SK-N-SH treated with all-trans-retinoic acid at 6 μM for 48 hours (cell line): ENCODE data around the gene RPL41.

Experiments
- ATAC-seq: fragments of 200-7000 bp; cut with Tn5 transposase; 3 replicates; pipeline ENCODE4 v1.9.1; 2020; ENCODE audit warnings: mild to moderate bottlenecking, moderate library complexity
- BACH2 ChIP-seq: fragments of 250-450 bp; sonication (Bioruptor Pico); IDR thresholded peaks from 2 replicates; pipeline ENCODE4 v1.9.0; 2021; ENCODE audit warnings: mild to moderate bottlenecking, borderline replicate concordance
- GLIS3 ChIP-seq: fragments of 250-450 bp; sonication (Bioruptor Pico); IDR thresholded peaks from 2 replicates; pipeline ENCODE4 v1.5.0; 2020; ENCODE audit warnings: mild to moderate bottlenecking, moderate library complexity
- OSR1 ChIP-seq: fragments of 250-450 bp; sonication (Bioruptor Pico); IDR thresholded peaks from 2 replicates; pipeline ENCODE4 v1.8.0; 2022; ENCODE audit warnings: moderate library complexity, mild to moderate bottlenecking, inconsistent platforms
- PATZ1 ChIP-seq: fragments of 250-450 bp; sonication (Bioruptor Pico); IDR thresholded peaks from 2 replicates; pipeline ENCODE4 v1.8.0; 2020; ENCODE audit warnings: mild to moderate bottlenecking, moderate library complexity, borderline replicate concordance
- RARB ChIP-seq: fragments of 250-450 bp; sonication (Bioruptor Pico); IDR thresholded peaks from 2 replicates; pipeline ENCODE4 v1.8.0; 2021; ENCODE audit warnings: mild to moderate bottlenecking, moderate library complexity
- SNAI2 ChIP-seq: fragments of 250-450 bp; sonication (Bioruptor Pico); IDR thresholded peaks from 2 replicates; pipeline ENCODE4 v1.5.0; 2020; ENCODE audit warnings: mild to moderate bottlenecking, moderate library complexity
- TCF4 ChIP-seq: fragments of 250-450 bp; sonication (Bioruptor Pico); IDR thresholded peaks from 2 replicates; pipeline ENCODE4 v1.8.0; 2021; ENCODE audit warnings: mild to moderate bottlenecking, moderate library complexity, borderline replicate concordance
- TSHZ2 ChIP-seq: fragments of 250-450 bp; sonication (Bioruptor Pico); IDR thresholded peaks from 2 replicates; pipeline ENCODE4 v1.5.0; 2020; ENCODE audit warnings: mild to moderate bottlenecking, moderate library complexity
- ZC3H10 ChIP-seq: fragments of 250-450 bp; sonication (Bioruptor Pico); IDR thresholded peaks from 2 replicates; pipeline ENCODE4 v1.5.1; 2021; ENCODE audit warnings: mild to moderate bottlenecking, moderate library complexity
- ZNF565 ChIP-seq: fragments of 450-650 bp; formaldehyde crosslinking; conservative IDR thresholded peaks from 2 replicates; pipeline ENCODE4 v1.5.0; 2020; ENCODE audit warnings: low read depth, mild to moderate bottlenecking, moderate library complexity
- ZNF70 ChIP-seq: fragments of 450-650 bp; formaldehyde crosslinking; IDR thresholded peaks from 2 replicates; pipeline ENCODE4 v1.5.0; 2020; ENCODE audit warnings: mild to moderate bottlenecking, moderate library complexity
- ZNF8 ChIP-seq: fragments of 450-650 bp; formaldehyde crosslinking; IDR thresholded peaks from 2 replicates; pipeline ENCODE4 v1.5.0; 2020; ENCODE audit warnings: mild to moderate bottlenecking, moderate library complexity
- TF ChIP-seq, protein P1 (sequence below): fragments of 250-450 bp; sonication (Bioruptor Pico); IDR thresholded peaks from 2 replicates; pipeline ENCODE4 v1.5.1; 2021; ENCODE audit warnings: mild to moderate bottlenecking, moderate library complexity

Gene RPL41

DNA sequence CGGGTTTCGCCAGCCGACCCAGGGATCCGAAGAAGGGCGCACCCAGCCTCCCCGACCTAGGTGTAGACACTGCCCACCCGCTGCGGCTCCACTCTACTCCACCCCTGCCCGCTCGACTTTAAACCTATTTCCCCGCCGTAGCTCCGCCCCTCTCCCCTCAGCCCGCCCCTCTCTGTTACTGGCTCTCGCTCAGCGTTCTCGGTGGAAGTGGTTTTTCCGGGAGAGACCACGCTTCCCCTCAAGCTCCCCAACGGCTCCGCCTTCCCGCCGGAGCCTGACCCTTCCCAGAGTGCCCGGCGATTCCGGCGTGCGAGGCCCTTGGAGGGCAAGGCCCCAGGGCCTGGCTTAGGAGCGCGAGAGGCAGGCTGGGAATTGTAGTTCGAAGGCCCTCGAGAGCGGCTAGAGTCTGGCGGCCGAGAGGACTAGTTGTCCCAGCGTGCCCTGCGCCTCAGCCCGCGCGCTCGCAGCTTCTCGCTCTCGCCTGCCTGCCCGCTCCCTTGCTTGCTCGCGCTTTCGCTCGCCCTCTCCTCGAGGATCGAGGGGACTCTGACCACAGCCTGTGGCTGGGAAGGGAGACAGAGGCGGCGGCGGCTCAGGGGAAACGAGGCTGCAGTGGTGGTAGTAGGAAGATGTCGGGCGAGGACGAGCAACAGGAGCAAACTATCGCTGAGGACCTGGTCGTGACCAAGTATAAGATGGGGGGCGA is 12.2 kb upstream of the RPL41 start, which contains the start of gene PA2G4 (continued):
- TF ChIP-seq OSR1 (CRISPR knock-in tag) (no peak), RARB (CRISPR knock-in tag) (no peak), GLIS3 (CRISPR knock-in tag) (no peak), TCF4 (CRISPR knock-in tag) (no peak), ZNF70 (CRISPR knock-in tag) (no peak)

DNA sequence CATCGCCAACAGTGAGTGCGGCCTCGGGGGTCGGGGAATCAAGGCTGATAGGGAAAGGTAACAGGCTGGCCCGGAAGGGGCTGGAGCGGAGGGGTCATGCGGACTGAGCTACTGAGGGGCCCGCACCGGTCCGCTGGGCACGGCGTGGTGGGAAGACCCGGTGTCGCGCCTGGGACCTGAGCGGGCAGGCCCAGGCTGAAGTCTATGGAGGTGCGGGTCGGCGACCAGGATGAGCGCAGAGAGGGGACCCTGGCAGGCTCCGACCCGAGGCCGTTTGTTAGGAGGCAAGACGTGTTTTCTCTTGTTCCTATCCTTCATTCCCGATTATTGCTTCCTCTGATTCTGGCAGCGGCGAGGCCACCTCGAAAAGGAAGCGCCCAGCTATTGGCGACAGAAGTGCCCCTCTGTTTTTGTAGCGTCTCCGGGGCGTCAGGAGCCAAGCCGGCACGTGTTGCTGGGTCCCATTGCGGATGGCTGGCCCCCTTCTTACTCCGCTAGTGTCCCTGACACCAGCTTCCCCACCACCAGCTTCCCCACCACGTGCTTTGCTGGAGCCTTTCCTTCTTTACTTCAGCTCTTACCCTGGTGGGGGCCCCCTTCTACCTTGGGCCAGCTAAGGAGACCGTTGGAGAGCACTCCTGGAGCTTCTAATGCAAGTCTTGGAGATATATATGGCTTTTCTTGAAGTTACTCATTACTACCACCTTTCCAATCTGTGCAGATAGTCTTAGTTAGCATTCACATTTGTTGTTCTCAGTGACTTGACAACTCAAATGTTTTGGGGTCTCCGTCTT is 11.4 kb upstream of the RPL41 start:
- ATAC-seq = peak; percentile 40
- TF ChIP-seq ZNF8 (CRISPR knock-in tag) (no peak), PATZ1 (no peak), SNAI2 (CRISPR knock-in tag) (no peak), BACH2 (CRISPR knock-in tag) (no peak), TSHZ2 (CRISPR knock-in tag) (no peak)

GRCh38 chr12:56105609-56105902 is 10.9 kb upstream of the RPL41 start:
- no peak for ATAC-seq

GRCh38 chr12:56107242-56107641 is 9.2 kb upstream of the RPL41 start:
- TF ChIP-seq, protein P1, sequence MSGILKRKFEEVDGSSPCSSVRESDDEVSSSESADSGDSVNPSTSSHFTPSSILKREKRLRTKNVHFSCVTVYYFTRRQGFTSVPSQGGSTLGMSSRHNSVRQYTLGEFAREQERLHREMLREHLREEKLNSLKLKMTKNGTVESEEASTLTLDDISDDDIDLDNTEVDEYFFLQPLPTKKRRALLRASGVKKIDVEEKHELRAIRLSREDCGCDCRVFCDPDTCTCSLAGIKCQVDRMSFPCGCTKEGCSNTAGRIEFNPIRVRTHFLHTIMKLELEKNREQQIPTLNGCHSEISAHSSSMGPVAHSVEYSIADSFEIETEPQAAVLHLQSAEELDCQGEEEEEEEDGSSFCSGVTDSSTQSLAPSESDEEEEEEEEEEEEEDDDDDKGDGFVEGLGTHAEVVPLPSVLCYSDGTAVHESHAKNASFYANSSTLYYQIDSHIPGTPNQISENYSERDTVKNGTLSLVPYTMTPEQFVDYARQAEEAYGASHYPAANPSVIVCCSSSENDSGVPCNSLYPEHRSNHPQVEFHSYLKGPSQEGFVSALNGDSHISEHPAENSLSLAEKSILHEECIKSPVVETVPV (CRISPR knock-in tag) = no peak
- TF ChIP-seq PATZ1 (no peak), ZNF565 (CRISPR knock-in tag) (no peak)
- no peak for ATAC-seq

More at GRCh38 chr12:56105609-56105902, 10.9 kb upstream of the RPL41 start:
- no peak for TF ChIP-seq RARB (CRISPR knock-in tag)
- TF ChIP-seq TSHZ2 (CRISPR knock-in tag) = no peak
- no peak for TF ChIP-seq ZC3H10 (CRISPR knock-in tag)
- TF ChIP-seq GLIS3 (CRISPR knock-in tag) = no peak
- TF ChIP-seq ZNF70 (CRISPR knock-in tag) = no peak
- TF ChIP-seq, all 23 proteins: peak for 0
